Endodermal cell (in vitro differentiated cells): ENCODE data around the gene RFPL1. TPM values are rescaled to one million over a fixed set of nuclear protein-coding genes. Genes with fewer than 3 reads are reported as not detected.
A peak's percentile ranks its signal among the peaks of the same experiment; 100 is the strongest.

Experiments
- DNase-seq: peaks from one replicate; pipeline ENCODE4 v3.0.0-alpha.2; 2017
- H3K27ac ChIP-seq: 2 replicates; pipeline ENCODE4 v1.5.1; 2013; ENCODE audit warnings: mild to moderate bottlenecking, low read depth, low read length, moderate library complexity
- H3K27me3 ChIP-seq: 2 replicates; pipeline ENCODE4 v1.6.1; 2013; ENCODE audit warnings: mild to moderate bottlenecking, low read length, moderate library complexity; ENCODE audit not compliant: insufficient read depth, control insufficient read depth, poor library complexity, severe bottlenecking
- H3K36me3 ChIP-seq: 2 replicates; pipeline ENCODE4 v1.7.0; 2013; ENCODE audit warnings: mild to moderate bottlenecking, low read length, moderate library complexity; ENCODE audit not compliant: control insufficient read depth, insufficient read depth
- H3K4me1 ChIP-seq: one replicate; pipeline ENCODE4 v1.7.0; 2013; ENCODE audit warnings: low read length; ENCODE audit not compliant: control insufficient read depth, insufficient read depth
- H3K4me3 ChIP-seq: 2 replicates; pipeline ENCODE4 v1.5.1; 2013; ENCODE audit warnings: mild to moderate bottlenecking, low read length, moderate library complexity
- H3K9ac ChIP-seq: 2 replicates; pipeline ENCODE4 v1.6.1; 2013; ENCODE audit warnings: mild to moderate bottlenecking, low read length, moderate library complexity; ENCODE audit not compliant: poor library complexity, severe bottlenecking; ENCODE audit errors: extremely low read depth
- H3K9me3 ChIP-seq: 2 replicates; pipeline ENCODE4 v1.6.1; 2013; ENCODE audit warnings: mild to moderate bottlenecking, low read length, moderate library complexity; ENCODE audit not compliant: control insufficient read depth
- H3K27ac Mint-ChIP-seq: 2 replicates; pipeline ENCODE4 v1.8.0; 2020; ENCODE audit warnings: mixed read lengths
- H3K27me3 Mint-ChIP-seq: 2 replicates; pipeline ENCODE4 v1.8.0; 2021; ENCODE audit warnings: mild to moderate bottlenecking, mixed read lengths; ENCODE audit not compliant: insufficient read depth
- H3K36me3 Mint-ChIP-seq: 2 replicates; pipeline ENCODE4 v1.8.0; 2020; ENCODE audit warnings: low read depth, mixed read lengths
- H3K4me1 Mint-ChIP-seq: 2 replicates; pipeline ENCODE4 v1.8.0; 2020; ENCODE audit warnings: mixed read lengths
- H3K4me3 Mint-ChIP-seq: 2 replicates; pipeline ENCODE4 v1.8.0; 2020; ENCODE audit warnings: mild to moderate bottlenecking, moderate library complexity, mixed read lengths
- H3K9me3 Mint-ChIP-seq: 2 replicates; pipeline ENCODE4 v1.8.0; 2020; ENCODE audit warnings: mild to moderate bottlenecking, mixed read lengths
- WGBS, 2 experiments: methylation state at CpG; one replicate each; pipeline versions ENCODE4 v1.1.5 to v1.1.7; 2013; ENCODE audit warnings: missing lambda C conversion rate in 2 of 2, mixed read lengths in 1 of 2; ENCODE audit not compliant: insufficient coverage in 1 of 2, insufficient read length in 1 of 2; 5-methylcytosine and 5-hydroxymethylcytosine counted together
- total RNA-seq, 2 donors: library from RNA; stranded (reverse); fragmentation: NEBNext Ultra II Directional in 1 of 2; extraction: Animal tissue kit (Norgen Biotek cat#: 25700) in 1 of 2; gene quantifications; 2 replicates in 1 of 2; 3 replicates in 1 of 2; pipeline ENCODE4 v1.2.1, GENCODE V29; 2021
- TF ChIP-seq, protein P1 (sequence below): fragments of 200-600 bp; sonication (generic); conservative IDR thresholded peaks from 2 replicates; pipeline ENCODE4 v1.5.0; 2021; ENCODE audit warnings: antibody characterized with exemption, mild to moderate bottlenecking

Gene RFPL1
- total RNA-seq, 2 donors from 2014 or later = not detected

- TF ChIP-seq, protein P1, sequence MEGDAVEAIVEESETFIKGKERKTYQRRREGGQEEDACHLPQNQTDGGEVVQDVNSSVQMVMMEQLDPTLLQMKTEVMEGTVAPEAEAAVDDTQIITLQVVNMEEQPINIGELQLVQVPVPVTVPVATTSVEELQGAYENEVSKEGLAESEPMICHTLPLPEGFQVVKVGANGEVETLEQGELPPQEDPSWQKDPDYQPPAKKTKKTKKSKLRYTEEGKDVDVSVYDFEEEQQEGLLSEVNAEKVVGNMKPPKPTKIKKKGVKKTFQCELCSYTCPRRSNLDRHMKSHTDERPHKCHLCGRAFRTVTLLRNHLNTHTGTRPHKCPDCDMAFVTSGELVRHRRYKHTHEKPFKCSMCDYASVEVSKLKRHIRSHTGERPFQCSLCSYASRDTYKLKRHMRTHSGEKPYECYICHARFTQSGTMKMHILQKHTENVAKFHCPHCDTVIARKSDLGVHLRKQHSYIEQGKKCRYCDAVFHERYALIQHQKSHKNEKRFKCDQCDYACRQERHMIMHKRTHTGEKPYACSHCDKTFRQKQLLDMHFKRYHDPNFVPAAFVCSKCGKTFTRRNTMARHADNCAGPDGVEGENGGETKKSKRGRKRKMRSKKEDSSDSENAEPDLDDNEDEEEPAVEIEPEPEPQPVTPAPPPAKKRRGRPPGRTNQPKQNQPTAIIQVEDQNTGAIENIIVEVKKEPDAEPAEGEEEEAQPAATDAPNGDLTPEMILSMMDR = no peak
- no peaks in the 10 kb centered on the region for H3K36me3 Mint-ChIP-seq
- Histone ChIP-seq H3K9ac (no peak overlapping the region), H3K4me3 (no peak overlapping the region), H3K36me3 (no peaks in the 10 kb centered on the region), H3K27ac (no peak overlapping the region), H3K27me3 (no peaks in the 10 kb centered on the region), H3K4me1 (no peaks in the 10 kb centered on the region), H3K9me3 (no peaks in the 10 kb centered on the region)
- no peaks in the 10 kb centered on the region for H3K27me3 Mint-ChIP-seq
- H3K4me1 Mint-ChIP-seq = no peaks in the 10 kb centered on the region
- DNase-seq = no peak
- H3K9me3 Mint-ChIP-seq = no peaks in the 10 kb centered on the region
- H3K27ac Mint-ChIP-seq = no peak overlapping the region
- WGBS, 2 experiments = 91 to 92% methylated on average over 4 of the region's 4 CpGs
- no peak overlapping the region for H3K4me3 Mint-ChIP-seq
Observed at GRCh38 chr22:29451863-29452262, 13.5 kb downstream of the RFPL1 start.

DNA sequence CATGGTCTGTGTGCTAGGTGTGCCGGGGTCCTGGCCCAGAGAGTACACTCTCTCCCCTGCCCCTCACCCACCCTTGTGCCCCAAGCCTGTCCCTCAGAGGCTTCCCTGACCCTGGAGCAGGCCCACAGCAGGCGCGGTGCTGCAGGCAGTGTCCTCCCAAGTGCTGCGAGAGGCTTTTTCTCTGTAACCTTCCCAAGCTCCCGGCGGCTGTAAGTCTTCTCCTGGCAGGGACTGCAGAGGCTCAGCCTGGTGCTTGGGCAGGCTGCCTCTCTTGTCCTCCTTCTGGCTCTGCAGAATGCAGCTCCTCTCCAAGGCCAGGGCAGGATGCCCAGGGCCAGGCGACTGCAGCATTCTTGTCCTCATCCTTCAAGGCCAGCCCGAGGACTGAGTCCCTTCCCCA lies 15.9 kb downstream of the RFPL1 start:
- Histone ChIP-seq H3K4me1 (no peaks in the 10 kb centered on the region), H3K36me3 (no peaks in the 10 kb centered on the region), H3K4me3 (no peak overlapping the region), H3K27ac (no peak overlapping the region), H3K9me3 (no peaks in the 10 kb centered on the region), H3K9ac (no peak overlapping the region), H3K27me3 (no peaks in the 10 kb centered on the region)
- 89 to 98% methylated on average over 4 to 8 of the region's 8 CpGs for WGBS, 2 experiments
- H3K4me3 Mint-ChIP-seq = no peak overlapping the region
- DNase-seq = no peak
- H3K27me3 Mint-ChIP-seq = no peaks in the 10 kb centered on the region
- TF ChIP-seq, protein P1 = no peak
- H3K9me3 Mint-ChIP-seq = no peaks in the 10 kb centered on the region
- no peaks in the 10 kb centered on the region for H3K4me1 Mint-ChIP-seq
- no peaks in the 10 kb centered on the region for H3K36me3 Mint-ChIP-seq
- H3K27ac Mint-ChIP-seq = no peak overlapping the region

- H3K9ac ChIP-seq = no peak overlapping the region
- no peak overlapping the region for H3K27ac Mint-ChIP-seq
- no peaks in the 10 kb centered on the region for H3K4me1 Mint-ChIP-seq
- H3K9me3 ChIP-seq = no peaks in the 10 kb centered on the region
- no peaks in the 10 kb centered on the region for H3K36me3 Mint-ChIP-seq
- 84 to 87% methylated on average over 8 to 9 of the region's 9 CpGs for WGBS, 2 experiments
- TF ChIP-seq, protein P1 = no peak
- no peak for DNase-seq
- no peaks in the 10 kb centered on the region for H3K9me3 Mint-ChIP-seq
- H3K36me3 ChIP-seq = no peaks in the 10 kb centered on the region
- H3K27me3 Mint-ChIP-seq = no peaks in the 10 kb centered on the region
- no peak overlapping the region for H3K4me3 Mint-ChIP-seq
- no peak overlapping the region for H3K4me3 ChIP-seq
- no peaks in the 10 kb centered on the region for H3K4me1 ChIP-seq
- no peaks in the 10 kb centered on the region for H3K27me3 ChIP-seq
- peak overlapping the region; percentile 21 for H3K27ac ChIP-seq
Observed at GRCh38 chr22:29456211-29456671, 17.9 kb downstream of the RFPL1 start.
